IMR-90 (cell line): ENCODE measurements around the gene CYP1A2. TPM values are rescaled to one million over a fixed set of nuclear protein-coding genes. Genes with fewer than 3 reads are reported as not detected.

ENCODE experiments used
- ATAC-seq: fragments of 200-7000 bp; cut with Tn5 transposase; 2 replicates; pipeline ENCODE4 v1.9.1; 2020; ENCODE audit warnings: low read depth, mild to moderate bottlenecking, moderate library complexity
- BruUV-seq: library from RNA; stranded (reverse); fragments of 400-500 nt; replicated peaks from 2 replicates; lab custom pipeline; 2021; lab: Mats Ljungman, UMichigan
- CTCF ChIA-PET: fragments of 300-600 bp; formaldehyde crosslinking; extraction: SDS; loops from one replicate; lab custom pipeline; 2021; ENCODE audit warnings: antibody characterized with exemption; lab: Yijun Ruan, JAX
- POLR2A ChIA-PET: fragments of 300-600 bp; sonication (Branson Sonifier 250); formaldehyde crosslinking; loops from one replicate; lab custom pipeline; 2022; ENCODE audit warnings: antibody characterized with exemption; ENCODE audit not compliant: unreplicated experiment; lab: Charles Lee
- DNase-seq: peaks from one replicate; pipeline ENCODE4 v3.0.0; 2013
- H2AFZ ChIP-seq: replicated peaks from 2 replicates; pipeline ENCODE3; 2013; ENCODE audit warnings: low read length, mild to moderate bottlenecking; ENCODE audit not compliant: poor library complexity
- H2AK5ac ChIP-seq: 2 replicates; pipeline ENCODE4 v1.6.1; 2013; ENCODE audit warnings: low read depth, low read length, inconsistent platforms
- H2AK9ac ChIP-seq: replicated peaks from 2 replicates; pipeline ENCODE3; 2013; ENCODE audit warnings: mild to moderate bottlenecking, low read depth, low read length, moderate library complexity; ENCODE audit not compliant: poor library complexity
- H2BK120ac ChIP-seq: 2 replicates; pipeline ENCODE4 v1.6.1; 2013; ENCODE audit warnings: low read depth, low read length, inconsistent platforms
- H2BK15ac ChIP-seq: 3 replicates; pipeline ENCODE4 v1.6.1; 2013; ENCODE audit warnings: low read depth, low read length, inconsistent platforms
- H2BK20ac ChIP-seq: 2 replicates; pipeline ENCODE4 v1.6.1; 2013; ENCODE audit warnings: low read depth, mild to moderate bottlenecking, inconsistent platforms, low read length, moderate library complexity
- H2BK5ac ChIP-seq: 2 replicates; pipeline ENCODE4 v1.6.1; 2013; ENCODE audit warnings: mild to moderate bottlenecking, low read depth, low read length, inconsistent platforms; ENCODE audit not compliant: poor library complexity, severe bottlenecking
- H3K14ac ChIP-seq: replicated peaks from 2 replicates; pipeline ENCODE4 v1.6.1; 2013; ENCODE audit warnings: low read depth, low read length, inconsistent platforms
- H3K18ac ChIP-seq: 2 replicates; pipeline ENCODE4 v1.6.1; 2013; ENCODE audit warnings: low read depth, low read length, control low read depth
- H3K23ac ChIP-seq: 2 replicates; pipeline ENCODE4 v1.6.1; 2013; ENCODE audit warnings: low read depth, low read length, inconsistent platforms
- H3K27ac ChIP-seq: 2 replicates; pipeline ENCODE4 v1.5.1; 2013; ENCODE audit warnings: mild to moderate bottlenecking, control low read depth, low read length; ENCODE audit not compliant: insufficient read depth
- H3K27me3 ChIP-seq: 2 replicates; pipeline ENCODE4 v1.6.1; 2013; ENCODE audit warnings: low read length; ENCODE audit not compliant: control insufficient read depth, insufficient read depth
- H3K36me3 ChIP-seq: 2 replicates; pipeline ENCODE4 v1.6.1; 2013; ENCODE audit warnings: low read length, mixed read lengths; ENCODE audit not compliant: control insufficient read depth, insufficient read depth
- H3K4ac ChIP-seq: 2 replicates; pipeline ENCODE4 v1.6.1; 2013; ENCODE audit warnings: low read depth, low read length, inconsistent platforms
- H3K4me1 ChIP-seq: 2 replicates; pipeline ENCODE4 v1.6.1; 2013; ENCODE audit warnings: low read length, mixed read lengths; ENCODE audit not compliant: control insufficient read depth, insufficient read depth
- H3K4me2 ChIP-seq: 2 replicates; pipeline ENCODE4 v1.6.1; 2013; ENCODE audit warnings: low read depth, mild to moderate bottlenecking, control low read depth, low read length, moderate library complexity
- H3K4me3 ChIP-seq: 2 replicates; pipeline ENCODE4 v1.5.1; 2013; ENCODE audit warnings: low read depth, mild to moderate bottlenecking, control low read depth, low read length, moderate library complexity; ENCODE audit not compliant: insufficient read depth
- H3K56ac ChIP-seq: 2 replicates; pipeline ENCODE4 v1.6.1; 2013; ENCODE audit warnings: low read length, inconsistent platforms; ENCODE audit not compliant: insufficient read depth; ENCODE audit errors: extremely low read depth
- H3K79me1 ChIP-seq, 2 experiments: 2 replicates each; pipeline ENCODE4 v1.6.1; 2013; ENCODE audit warnings: low read length in 2 of 2, inconsistent platforms in 1 of 2, low read depth in 1 of 2
- H3K9ac ChIP-seq: 2 replicates; pipeline ENCODE4 v1.6.1; 2013; ENCODE audit warnings: low read depth, low read length, control low read depth
- H3K9me1 ChIP-seq: 2 replicates; pipeline ENCODE4 v1.6.1; 2013; ENCODE audit warnings: low read length, inconsistent platforms; ENCODE audit not compliant: insufficient read depth
- H3K9me3 ChIP-seq: 2 replicates; pipeline ENCODE4 v1.6.1; 2013; ENCODE audit warnings: low read length; ENCODE audit not compliant: control insufficient read depth, insufficient read depth
- H4K20me1 ChIP-seq: 2 replicates; pipeline ENCODE4 v1.6.1; 2013; ENCODE audit warnings: low read length, inconsistent platforms; ENCODE audit not compliant: insufficient read depth
- H4K5ac ChIP-seq: 2 replicates; pipeline ENCODE4 v1.6.1; 2013; ENCODE audit warnings: mild to moderate bottlenecking, low read depth, low read length, control low read depth
- H4K8ac ChIP-seq, 2 experiments: 2 replicates each; pipeline ENCODE4 v1.6.1; 2013; ENCODE audit warnings: low read depth in 2 of 2, low read length in 2 of 2, control low read depth in 1 of 2, inconsistent platforms in 1 of 2
- H4K91ac ChIP-seq: 2 replicates; pipeline ENCODE4 v1.6.1; 2013; ENCODE audit warnings: low read depth, low read length, inconsistent platforms; ENCODE audit not compliant: insufficient read depth
- BHLHE40 ChIP-seq: fragments of 150-350 bp; IDR thresholded peaks from 2 replicates; pipeline ENCODE4 v1.6.1; 2016; ENCODE audit warnings: mild to moderate bottlenecking, low read depth, low read length
- CEBPB ChIP-seq: IDR thresholded peaks from 2 replicates; pipeline ENCODE4 v1.6.1; 2012; ENCODE audit warnings: low read depth, low read length, improper control_type of control experiment
- CHD1 ChIP-seq: IDR thresholded peaks from 2 replicates; pipeline ENCODE4 v1.6.1; 2012; ENCODE audit warnings: low read depth, low read length, improper control_type of control experiment
- ELK1 ChIP-seq: fragments of 150-350 bp; IDR thresholded peaks from 2 replicates; pipeline ENCODE4 v1.6.1; 2016; ENCODE audit warnings: low read depth, mild to moderate bottlenecking, low read length, moderate library complexity, borderline replicate concordance
- MAFK ChIP-seq: IDR thresholded peaks from 2 replicates; pipeline ENCODE4 v1.6.1; 2012; ENCODE audit warnings: low read depth, low read length, improper control_type of control experiment
- MXI1 ChIP-seq: IDR thresholded peaks from 2 replicates; pipeline ENCODE4 v1.6.1; 2012; ENCODE audit warnings: low read depth, mild to moderate bottlenecking, low read length, moderate library complexity, borderline replicate concordance
- RAD21 ChIP-seq: IDR thresholded peaks from 2 replicates; pipeline ENCODE4 v1.6.1; 2012; ENCODE audit warnings: low read length, improper control_type of control experiment
- RFX5 ChIP-seq: IDR thresholded peaks from 2 replicates; pipeline ENCODE4 v1.8.0; 2012; ENCODE audit warnings: low read depth, mild to moderate bottlenecking, low read length, moderate library complexity
- SMC3 ChIP-seq: fragments of 150-350 bp; IDR thresholded peaks from 2 replicates; pipeline ENCODE4 v1.6.1; 2016; ENCODE audit warnings: low read depth, mild to moderate bottlenecking, antibody characterized with exemption, low read length, moderate library complexity
- USF2 ChIP-seq: fragments of 150-350 bp; IDR thresholded peaks from 2 replicates; pipeline ENCODE4 v1.6.1; 2017; ENCODE audit warnings: mild to moderate bottlenecking, antibody characterized with exemption, low read length, low read depth
- WGBS, 2 experiments: methylation state at CpG; one replicate each; pipeline versions ENCODE4 v1.1.5 to v1.1.7; 2013; ENCODE audit warnings: missing lambda C conversion rate in 2 of 2; ENCODE audit not compliant: insufficient read length in 1 of 2; ENCODE audit errors: extremely low coverage in 2 of 2; 5-methylcytosine and 5-hydroxymethylcytosine counted together
- dilution Hi-C: fragments of 300-500 bp; cut with HindIII; formaldehyde crosslinking; loops from one replicate; pipeline ENCODE4 v1.14.3; 2018; ENCODE audit warnings: low sequenced_read_pairs; ENCODE audit not compliant: unreplicated experiment
- in situ Hi-C: fragments of 300-500 bp; cut with MboI; formaldehyde crosslinking; loops from 3 replicates; pipeline ENCODE4 v1.14.3; 2019; ENCODE audit warnings: low sequenced_read_pairs, inconsistent platforms, mixed read lengths
- intact Hi-C: fragments of 100-400 bp; cut with micrococcal nuclease; formaldehyde crosslinking; loops from 2 replicates; pipeline ENCODE4 v1.10.0; 2022
- polyA plus RNA-seq, 3 experiments: library from polyadenylated mRNA; depleted of rRNA; stranded (reverse); fragments of >200 nt; gene quantifications; 2 replicates each; pipeline ENCODE4 v1.2.3, GENCODE V29; 2012; ENCODE audit warnings: low replicate concordance in 1 of 3
- total RNA-seq: library from RNA; depleted of rRNA; stranded (reverse); fragments of >200 nt; gene quantifications from 2 replicates; pipeline ENCODE4 v1.2.3, GENCODE V29; 2012
- TF ChIP-seq, protein P1 (sequence below): conservative IDR thresholded peaks from 2 replicates; pipeline ENCODE4 v1.5.1; 2012; ENCODE audit warnings: mild to moderate bottlenecking, low read depth, low read length, improper control_type of control experiment

CYP1A2 gene
- total and polyA plus RNA-seq, 2 of the 4 experiments (the other 2 are of a cell fraction): not detected

DNA sequence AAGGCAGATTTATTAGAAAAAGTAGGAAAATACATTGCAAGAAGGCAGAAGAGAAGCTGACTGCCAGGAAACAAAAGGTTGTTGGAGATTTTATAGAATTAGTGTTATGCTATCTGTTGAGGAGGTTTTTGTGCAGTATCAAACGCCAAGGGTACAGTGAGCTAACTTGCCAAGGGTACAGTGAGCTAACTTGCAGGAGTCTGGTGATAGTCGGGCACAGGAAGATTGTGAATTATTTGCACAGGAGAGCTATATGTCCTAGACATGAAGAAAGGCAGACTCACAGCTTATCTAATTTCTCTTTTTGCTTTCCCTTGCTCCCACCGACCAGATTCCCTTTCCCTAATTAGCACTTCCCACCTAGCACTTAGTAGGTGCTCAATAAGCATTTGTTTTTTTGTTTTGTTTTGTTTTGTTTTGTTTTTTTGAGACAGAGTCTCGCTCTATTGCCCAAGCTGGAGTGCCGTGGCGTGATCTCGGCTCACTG, 30.6 kb downstream of the CYP1A2 start:
- dilution Hi-C loops (no loop called here), in situ Hi-C loops (loop anchor here (10.0 kb wide), 1 partner anchor 404 kb away; no protein-coding TSS in a partner anchor), intact Hi-C loops (no loop called here)
- Histone ChIP-seq H3K14ac (no peak overlapping the region), H4K8ac (no peak overlapping the region), H3K4ac (no peak overlapping the region), H3K4me2 (no peak overlapping the region), H3K9me3 (no peaks in the 10 kb centered on the region), H2BK120ac (no peak overlapping the region), H3K4me1 (peaks cover 14% of the 10 kb centered on the region), H3K9ac (no peak overlapping the region), H3K27me3 (no peaks in the 10 kb centered on the region), H3K79me1 (peaks cover 9 to 24% of the 10 kb centered on the region in 2 experiments; a peak in 3 of 4 replicates), H2AK5ac (no peak overlapping the region), H4K91ac (no peak overlapping the region), H3K18ac (no peak overlapping the region), H3K23ac (peak overlapping the region; percentile 31; the same call in 1 of the 2 replicates), H4K20me1 (peaks cover 17% of the 10 kb centered on the region), H2BK20ac (no peak overlapping the region), H3K36me3 (no peaks in the 10 kb centered on the region), H3K56ac (no peak overlapping the region), H3K9me1 (no peaks in the 10 kb centered on the region), H3K4me3 (no peak overlapping the region), H3K27ac (no peak overlapping the region), H2BK5ac (no peak overlapping the region), H2AK9ac (no peak overlapping the region), H4K5ac (no peak overlapping the region), H2AFZ (no peak overlapping the region), H2BK15ac (no peak overlapping the region)
- DNase-seq (no peak), ATAC-seq (no peak)
- POLR2A ChIA-PET: interaction anchor here (0.5 kb wide), 1 partner anchor 51 kb away, joined by 3 read pairs; no protein-coding TSS in a partner anchor
- TF ChIP-seq CEBPB (no peak), MAFK (no peak), BHLHE40 (no peak), MXI1 (no peak), ELK1 (no peak), SMC3 (no peak), CHD1 (no peak), USF2 (no peak), RFX5 (no peak), RAD21 (no peak)
- TF ChIP-seq, protein P1, sequence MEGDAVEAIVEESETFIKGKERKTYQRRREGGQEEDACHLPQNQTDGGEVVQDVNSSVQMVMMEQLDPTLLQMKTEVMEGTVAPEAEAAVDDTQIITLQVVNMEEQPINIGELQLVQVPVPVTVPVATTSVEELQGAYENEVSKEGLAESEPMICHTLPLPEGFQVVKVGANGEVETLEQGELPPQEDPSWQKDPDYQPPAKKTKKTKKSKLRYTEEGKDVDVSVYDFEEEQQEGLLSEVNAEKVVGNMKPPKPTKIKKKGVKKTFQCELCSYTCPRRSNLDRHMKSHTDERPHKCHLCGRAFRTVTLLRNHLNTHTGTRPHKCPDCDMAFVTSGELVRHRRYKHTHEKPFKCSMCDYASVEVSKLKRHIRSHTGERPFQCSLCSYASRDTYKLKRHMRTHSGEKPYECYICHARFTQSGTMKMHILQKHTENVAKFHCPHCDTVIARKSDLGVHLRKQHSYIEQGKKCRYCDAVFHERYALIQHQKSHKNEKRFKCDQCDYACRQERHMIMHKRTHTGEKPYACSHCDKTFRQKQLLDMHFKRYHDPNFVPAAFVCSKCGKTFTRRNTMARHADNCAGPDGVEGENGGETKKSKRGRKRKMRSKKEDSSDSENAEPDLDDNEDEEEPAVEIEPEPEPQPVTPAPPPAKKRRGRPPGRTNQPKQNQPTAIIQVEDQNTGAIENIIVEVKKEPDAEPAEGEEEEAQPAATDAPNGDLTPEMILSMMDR: no peak
- no CpG with 5 or more reads among the region's 7 CpGs for WGBS, 2 experiments
- CTCF ChIA-PET: no interaction called here
- BruUV-seq: no TSS peak
